Anterior cingulate cortex (tissue), 58 donors: ENCODE data around the gene SYNPO.

Experiments used
- DNase-seq, 58 donors: peaks; one replicate each; lab custom pipeline; 2025; lab: John Stamatoyannopoulos, UW

SYNPO gene

DNA sequence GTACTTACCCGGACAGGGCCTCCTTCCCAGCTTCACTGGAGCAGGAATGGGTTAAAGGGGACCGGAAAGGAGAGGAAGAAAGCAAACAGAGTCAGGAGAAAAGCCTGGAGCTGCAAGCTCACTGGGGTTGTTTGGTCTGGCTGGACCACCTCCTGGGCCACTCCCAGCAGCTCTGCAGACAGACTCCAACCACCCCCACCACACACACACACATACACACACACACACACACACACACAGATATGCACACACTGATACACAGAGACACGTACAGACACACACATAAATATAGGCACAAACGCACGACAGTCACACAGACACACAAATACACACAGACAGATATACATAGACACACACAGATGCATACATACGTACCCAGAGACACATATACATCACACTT is 34.9 kb upstream of the SYNPO start:
- no peak for DNase-seq

GRCh38 chr5:150606476-150606875 is 34.0 kb upstream of the SYNPO start:
- no peak for DNase-seq

DNA sequence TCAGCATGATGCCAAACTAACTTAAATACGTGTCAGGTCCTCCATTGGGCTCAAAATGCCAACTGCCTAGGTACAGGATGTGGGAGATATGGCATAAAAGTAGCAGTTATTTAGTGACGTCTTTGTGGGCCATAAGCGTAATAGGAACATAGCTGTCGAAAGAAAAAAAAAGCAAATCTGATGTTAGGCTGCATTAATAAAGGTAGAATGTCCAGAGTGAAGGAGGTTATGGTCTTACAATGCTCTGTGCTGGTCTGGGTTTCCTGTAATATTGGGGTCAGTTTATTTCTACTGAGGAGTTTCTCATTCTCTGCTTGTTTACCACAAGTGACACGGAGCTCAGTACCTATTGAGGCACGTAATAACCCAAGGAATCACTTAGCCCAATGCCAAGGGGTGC is 33.4 kb upstream of the SYNPO start:
- DNase-seq = no peak

DNA sequence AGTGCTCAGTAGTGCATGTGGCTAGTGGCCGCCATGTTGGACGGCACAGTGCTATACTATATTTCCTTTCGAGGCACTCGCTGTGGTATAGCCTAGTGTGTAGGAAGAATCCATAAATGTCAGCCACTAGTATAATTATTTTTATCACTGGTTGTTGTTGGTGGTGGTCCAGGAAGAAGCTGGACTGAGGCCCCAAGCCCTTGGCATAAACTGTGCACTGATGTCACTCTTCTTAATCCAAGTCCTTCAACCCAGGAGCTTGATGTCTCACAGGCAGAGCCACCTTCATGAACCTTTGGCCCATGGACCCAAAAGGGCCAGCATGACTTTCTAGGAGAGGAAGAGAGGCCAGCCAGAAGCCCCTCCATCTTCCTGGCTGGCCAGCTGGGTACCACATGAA is 32.5 kb upstream of the SYNPO start:
- DNase-seq = no peak

- DNase-seq = no peak
Observed at GRCh38 chr5:150608991-150609390, 31.5 kb upstream of the SYNPO start.

GRCh38 chr5:150609843-150610584 is 30.4 kb upstream of the SYNPO start:
- peak in 27 of 58 donors; percentile 24 to 75 (median 42) for DNase-seq

GRCh38 chr5:150611026-150611425 is 29.4 kb upstream of the SYNPO start:
- DNase-seq = peak in 4 of 58 donors; percentile 29 to 48 (median 32)

- DNase-seq = no peak
Observed at GRCh38 chr5:150612405-150612804, 28.1 kb upstream of the SYNPO start.

- DNase-seq = no peak
Observed at GRCh38 chr5:150612905-150613670, 27.4 kb upstream of the SYNPO start.

DNA sequence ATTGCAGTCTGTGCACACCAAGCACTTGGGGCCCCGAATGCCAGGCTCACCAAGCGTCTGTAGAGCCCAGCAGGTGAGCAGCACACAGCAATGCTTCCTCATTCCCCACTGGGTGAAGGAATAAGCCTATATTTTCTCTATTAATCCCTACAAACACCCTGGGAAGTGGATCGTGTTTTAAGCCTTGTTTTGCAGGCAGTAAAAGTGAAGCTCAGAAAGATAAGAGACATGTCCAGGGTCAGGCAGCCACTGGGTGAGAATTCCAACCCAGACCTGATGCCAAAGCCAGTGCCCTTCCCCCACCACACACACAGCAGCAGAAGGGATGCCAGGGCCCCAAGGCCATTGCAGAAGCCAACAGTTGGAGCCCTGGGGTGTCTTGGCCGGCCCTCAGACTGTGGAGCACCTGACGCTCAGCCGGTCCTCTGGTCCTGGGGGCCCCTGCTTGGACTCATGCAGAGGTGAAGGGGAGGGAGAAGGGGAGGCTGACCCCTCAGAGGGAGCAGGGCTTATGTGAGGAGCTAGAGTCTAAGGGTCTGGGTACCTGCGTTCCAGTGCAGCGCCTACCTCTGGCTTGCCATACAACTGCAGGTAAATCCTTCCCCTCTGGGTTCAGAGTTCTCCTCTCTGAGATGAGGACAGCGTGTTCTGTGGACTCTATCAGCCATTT is 26.3 kb upstream of the SYNPO start:
- no peak for DNase-seq

- DNase-seq = no peak
Observed at GRCh38 chr5:150614661-150615060, 25.8 kb upstream of the SYNPO start.

- DNase-seq = peak in 14 of 58 donors; percentile 17 to 74 (median 43)
Observed at GRCh38 chr5:150615141-150615699, 25.2 kb upstream of the SYNPO start.

DNA sequence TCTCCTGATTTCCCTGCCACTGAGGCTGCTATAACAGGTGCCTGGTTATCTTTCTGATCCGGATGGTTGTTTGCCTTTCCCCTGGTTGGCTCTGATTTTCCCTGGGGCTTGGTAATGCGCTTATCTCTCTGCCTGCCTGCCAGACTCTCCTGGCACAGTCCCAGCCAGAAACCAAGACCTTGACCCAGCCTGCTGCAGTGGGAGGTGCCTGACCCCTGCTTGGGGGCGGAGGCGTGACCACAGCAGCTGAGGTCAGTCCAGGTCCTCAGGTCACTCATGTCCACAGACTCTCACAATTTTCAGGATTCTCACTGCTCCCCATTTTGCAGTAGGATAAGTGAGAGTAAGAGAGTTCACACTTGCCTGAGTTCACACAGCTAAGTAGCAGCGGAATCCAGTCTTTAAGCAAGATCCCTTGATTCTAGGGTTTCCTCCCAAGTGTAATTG is 24.4 kb upstream of the SYNPO start:
- no peak for DNase-seq

- DNase-seq = peak in 3 of 58 donors; percentile 22 to 38 (median 24)
Observed at GRCh38 chr5:150616506-150616905, 24.0 kb upstream of the SYNPO start.

DNA sequence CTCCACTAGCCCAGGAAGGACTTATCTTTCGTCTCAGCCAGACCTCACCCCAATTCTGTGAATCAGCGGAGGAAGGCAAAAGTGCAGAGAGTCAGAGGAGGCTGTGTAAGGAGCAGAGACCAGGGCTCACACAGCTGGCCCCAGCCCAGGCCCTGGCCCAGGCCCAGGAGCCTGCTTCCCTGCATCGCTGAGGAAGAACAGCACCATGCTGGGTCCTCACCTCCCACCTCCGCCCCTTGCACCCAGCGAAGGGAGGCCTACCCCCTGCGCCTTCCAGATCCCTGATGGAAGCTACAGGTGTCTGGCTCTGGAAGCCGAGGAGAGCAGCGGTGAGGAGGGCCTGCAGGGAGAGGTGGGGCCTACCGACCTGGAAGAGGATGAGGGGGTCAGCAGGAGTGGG is 22.3 kb upstream of the SYNPO start:
- no peak for DNase-seq

DNA sequence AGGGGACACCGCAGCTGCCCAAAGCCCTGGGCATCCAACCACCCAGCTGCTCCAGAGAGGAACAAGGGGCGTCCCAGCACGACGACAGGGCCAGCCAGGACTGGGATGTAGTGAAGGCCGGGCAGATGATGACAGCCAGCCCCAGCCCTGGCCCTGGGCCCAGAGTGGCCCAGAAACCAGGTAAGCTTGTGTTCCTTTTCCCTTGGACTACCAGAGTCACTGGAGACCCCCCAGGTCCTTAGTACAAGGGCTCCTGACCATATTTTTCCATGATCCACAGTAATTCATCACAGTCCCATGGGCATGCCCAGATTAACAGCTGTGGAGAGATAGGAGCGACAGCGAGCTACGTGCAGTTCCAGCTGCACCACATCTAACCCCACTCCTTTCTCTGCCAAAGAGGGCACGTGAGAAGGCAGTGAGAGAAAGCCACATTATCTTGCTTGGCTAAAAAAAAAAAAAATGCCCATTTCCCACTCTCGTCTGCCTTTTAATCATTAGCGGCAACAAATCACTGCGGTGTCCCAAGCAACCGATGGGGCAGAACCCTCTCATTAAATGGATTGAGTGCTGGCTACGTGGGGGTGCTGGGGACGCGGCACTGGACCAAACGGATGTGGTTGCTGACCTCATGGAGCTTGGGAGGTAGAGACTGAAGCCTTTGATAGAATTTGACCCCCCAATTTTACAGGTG is 21.7 kb upstream of the SYNPO start:
- DNase-seq = no peak

- DNase-seq = peak in 10 of 58 donors; percentile 16 to 69 (median 44)
Observed at GRCh38 chr5:150619359-150620230, 20.9 kb upstream of the SYNPO start.

- no peak for DNase-seq
Observed at GRCh38 chr5:150621301-150621700, 19.2 kb upstream of the SYNPO start.

DNA sequence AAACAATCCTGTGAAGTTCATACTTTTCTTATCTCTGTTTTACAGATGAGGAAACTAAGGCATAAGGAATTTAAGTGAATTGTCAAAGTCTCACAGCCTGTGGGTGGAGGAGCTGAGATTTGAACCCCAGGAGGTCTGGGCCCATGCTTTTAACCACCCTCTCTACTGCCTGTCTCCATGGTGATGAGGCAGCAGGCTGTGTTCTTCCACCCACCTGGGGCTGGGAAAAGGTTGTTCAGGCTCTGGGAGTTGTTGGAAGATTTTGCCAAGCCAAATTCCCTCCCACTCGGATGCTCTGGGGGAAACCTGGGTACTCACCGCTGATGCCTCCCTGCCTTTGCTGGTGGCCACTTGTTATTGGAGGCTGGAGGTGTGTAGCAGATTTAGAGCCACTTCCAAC is 18.3 kb upstream of the SYNPO start:
- peak in 2 of 58 donors; percentile 22 to 27 for DNase-seq
